Stimulated activated CD4-positive, alpha-beta T cell treated with anti-CD3 and anti-CD28 coated beads, Interleukin-12 subunit alpha, Interleukin-12 subunit beta, amount 100 ng/mL, for 4 hours (primary cell): ENCODE measurements around the gene TUBGCP2.
"Not testable (repeated sequence)": the region's sequence is repeated elsewhere in the genome, so short reads cannot be mapped to it uniquely, and the experiment has no call there.

Experiments used
- DNase-seq: peaks from one replicate; pipeline ENCODE4 v3.0.0-alpha.2; 2020

TUBGCP2 gene

GRCh38 chr10:133277277-133277992, 31.2 kb downstream of the TUBGCP2 start:
- no peak for DNase-seq

GRCh38 chr10:133276435-133277201, 32.1 kb downstream of the TUBGCP2 start, which contains the start of gene ADAM8:
Gene ADAM8, minus strand, starts transcription at chr10:133276868. Its CDS starts 51 bp downstream, at chr10:133276817.
- DNase-seq = peak; percentile 70

- DNase-seq = no peak
Measured at GRCh38 chr10:133276100-133276434, 32.6 kb downstream of the TUBGCP2 start.

DNA sequence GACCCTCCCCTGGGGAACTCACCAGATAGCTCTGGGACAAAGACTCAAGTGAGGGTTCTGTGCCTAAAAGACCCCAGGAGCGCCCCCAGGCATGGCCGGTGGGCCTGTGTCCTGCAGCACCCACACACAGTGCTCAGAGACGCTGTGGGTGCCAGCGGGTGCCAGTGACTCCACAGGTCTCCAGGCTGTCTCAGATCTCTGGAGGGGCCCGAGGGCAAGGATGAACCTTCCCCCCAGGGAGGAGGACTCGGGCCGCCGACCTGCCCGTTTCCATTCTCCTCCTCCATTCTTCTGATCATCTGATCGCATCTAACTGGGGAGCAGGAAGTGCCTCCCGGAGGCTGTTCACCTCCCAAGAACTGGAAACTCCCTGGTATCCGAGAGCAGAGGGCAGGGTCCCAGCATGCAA, 33.0 kb downstream of the TUBGCP2 start:
- peak; percentile 38 for DNase-seq

GRCh38 chr10:133274751-133275683, 33.7 kb downstream of the TUBGCP2 start:
- peak; percentile 77 for DNase-seq

- DNase-seq = no peak
Measured at GRCh38 chr10:133273534-133274143, 35.0 kb downstream of the TUBGCP2 start.

DNA sequence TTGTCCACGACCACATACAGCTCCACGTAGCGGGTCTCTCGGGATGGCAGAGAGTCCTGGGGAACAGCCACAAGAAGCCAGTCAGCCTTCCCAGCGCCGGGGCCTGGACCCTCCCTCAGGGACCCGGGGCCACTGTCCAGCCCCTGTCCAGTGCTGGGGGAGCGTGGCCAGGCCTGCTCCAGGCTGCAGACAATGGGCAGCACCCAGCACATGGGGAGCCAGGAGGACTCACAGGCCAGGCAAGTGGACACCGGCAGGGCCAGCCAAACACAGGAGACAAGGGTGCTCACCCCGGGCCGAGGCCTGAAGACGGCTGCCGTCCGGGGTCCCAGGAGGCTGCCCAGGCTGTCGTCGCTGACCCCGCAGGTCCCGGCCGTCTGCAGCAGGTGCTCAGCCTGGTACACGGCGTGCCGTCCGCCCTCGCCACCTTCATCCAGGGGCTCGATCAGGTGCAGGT, 35.7 kb downstream of the TUBGCP2 start:
- no peak for DNase-seq

GRCh38 chr10:133272301-133272963, 36.2 kb downstream of the TUBGCP2 start:
- DNase-seq = no peak

DNA sequence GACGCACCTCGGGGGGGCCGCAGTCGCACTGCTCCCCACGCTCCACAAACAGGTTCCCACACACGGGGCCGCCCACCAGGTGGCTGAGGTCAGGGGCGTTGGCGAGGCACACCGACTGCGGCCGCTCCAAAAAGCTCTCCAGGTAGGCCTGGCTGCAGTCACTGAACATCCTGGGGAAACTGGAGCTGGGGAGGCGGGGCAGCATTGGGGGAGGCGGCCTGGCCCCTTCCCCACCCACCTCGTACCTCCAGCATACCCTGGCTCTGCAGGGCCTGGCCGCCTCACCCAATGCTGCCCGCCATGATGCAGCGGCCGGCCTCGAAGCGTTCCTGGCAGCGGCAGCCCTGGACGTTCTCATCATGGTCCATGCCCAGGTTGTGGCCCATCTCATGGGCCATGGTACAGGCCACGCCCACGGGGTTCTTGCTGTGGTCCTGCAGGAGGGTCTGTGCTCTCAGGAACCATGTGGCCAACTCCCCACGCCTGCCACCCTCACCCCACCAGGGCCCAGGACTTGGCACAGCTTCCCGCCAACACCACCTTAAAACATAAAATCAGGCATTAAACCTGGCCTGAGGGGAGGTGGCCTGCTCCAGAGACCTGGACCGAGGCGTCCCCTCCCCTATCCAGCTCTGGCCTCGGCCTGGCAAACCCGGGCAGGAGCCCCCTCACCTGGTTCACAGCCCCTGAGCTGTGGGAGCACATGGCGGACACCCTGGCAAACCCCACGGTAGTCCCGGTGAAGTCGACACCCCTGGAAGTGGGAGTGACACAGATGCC, 37.0 kb downstream of the TUBGCP2 start:
- DNase-seq = no peak

DNA sequence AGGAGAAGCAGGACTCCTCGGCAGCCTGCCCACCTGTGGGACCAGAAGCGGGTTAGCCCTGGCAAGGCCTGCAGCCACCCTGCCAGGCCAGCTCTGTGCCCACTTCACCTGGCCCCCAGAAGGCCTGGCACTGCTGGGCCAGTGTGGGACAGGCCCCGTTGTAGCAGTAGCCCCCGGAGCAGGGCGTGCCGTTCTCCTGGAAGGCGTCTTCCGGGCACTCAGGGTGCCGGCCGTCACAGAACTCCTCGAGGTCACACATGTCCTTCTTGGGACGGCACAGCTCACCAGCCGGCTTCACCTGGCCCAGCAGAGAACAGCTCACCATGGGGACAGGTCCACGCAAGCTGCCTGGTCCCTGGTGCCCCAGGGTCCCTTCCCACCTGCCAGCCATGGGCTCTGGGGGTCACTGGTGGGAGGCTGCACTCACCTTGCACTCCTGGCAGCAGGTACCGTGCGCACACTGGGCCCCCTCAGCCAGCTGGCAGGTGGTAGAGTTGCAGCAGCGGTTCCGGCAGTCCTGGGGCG, 37.8 kb downstream of the TUBGCP2 start:
- no peak for DNase-seq

DNA sequence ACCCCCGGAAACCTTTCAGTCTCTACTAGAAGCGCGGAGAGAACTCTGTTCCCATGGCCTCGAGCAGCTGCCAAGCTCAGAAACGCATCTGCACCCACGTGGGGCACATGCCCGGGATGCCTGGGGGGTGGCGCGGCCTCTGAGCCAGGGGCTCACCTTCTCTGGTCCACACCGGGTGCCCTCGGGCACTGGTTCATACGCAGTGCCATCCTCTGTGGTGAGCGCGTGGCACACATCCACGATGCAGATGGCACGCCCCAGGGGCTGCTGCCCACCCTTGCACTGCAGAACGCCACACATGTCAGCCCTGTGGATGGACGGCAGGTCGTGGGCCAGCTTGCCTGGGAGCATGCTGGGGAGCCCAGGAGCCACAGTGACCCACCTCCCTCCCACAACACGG, 38.5 kb downstream of the TUBGCP2 start:
- no peak for DNase-seq

DNA sequence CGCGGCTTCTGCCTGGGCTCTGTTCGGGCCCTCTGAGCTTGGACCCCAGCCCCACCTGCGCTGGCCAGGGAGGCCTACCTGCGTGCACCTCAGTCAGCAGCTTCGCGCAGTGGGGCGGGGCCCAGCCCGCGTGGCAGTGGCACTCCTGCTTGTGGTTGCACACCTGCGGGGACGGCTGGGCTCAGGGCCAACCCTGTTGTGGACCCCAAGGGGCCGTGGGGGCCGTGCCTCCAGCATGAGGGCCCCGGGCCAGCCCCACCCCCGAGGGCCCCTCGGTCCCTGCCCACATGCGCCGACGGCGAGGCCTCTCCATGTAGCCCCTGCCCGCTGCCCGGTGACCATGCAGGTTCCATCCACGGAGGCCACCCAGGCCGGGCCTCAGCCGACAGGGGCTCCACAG, 39.3 kb downstream of the TUBGCP2 start:
- no peak for DNase-seq

- DNase-seq = no peak
Measured at GRCh38 chr10:133268532-133268931, 40.1 kb downstream of the TUBGCP2 start.

DNA sequence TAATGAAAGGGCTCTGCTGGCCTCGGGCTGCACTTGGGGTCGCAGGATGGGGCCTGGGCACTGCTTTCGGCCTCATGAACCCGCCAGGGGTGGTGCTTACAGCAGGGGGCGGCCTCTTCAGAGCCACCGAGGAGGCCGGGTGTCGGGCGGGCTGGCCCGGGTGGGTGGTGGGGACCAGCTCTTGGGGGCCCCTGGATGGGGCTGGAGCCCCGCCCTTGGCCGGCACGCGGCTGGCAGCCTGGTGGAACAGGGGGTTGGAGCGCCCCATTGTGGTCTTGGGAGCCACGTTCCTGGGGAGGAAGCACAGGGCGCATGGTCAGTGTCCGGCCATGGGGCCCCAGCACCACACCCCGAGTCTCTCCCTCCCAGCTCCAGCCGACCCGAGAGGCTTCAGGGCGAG, 40.8 kb downstream of the TUBGCP2 start:
- DNase-seq = no peak

DNA sequence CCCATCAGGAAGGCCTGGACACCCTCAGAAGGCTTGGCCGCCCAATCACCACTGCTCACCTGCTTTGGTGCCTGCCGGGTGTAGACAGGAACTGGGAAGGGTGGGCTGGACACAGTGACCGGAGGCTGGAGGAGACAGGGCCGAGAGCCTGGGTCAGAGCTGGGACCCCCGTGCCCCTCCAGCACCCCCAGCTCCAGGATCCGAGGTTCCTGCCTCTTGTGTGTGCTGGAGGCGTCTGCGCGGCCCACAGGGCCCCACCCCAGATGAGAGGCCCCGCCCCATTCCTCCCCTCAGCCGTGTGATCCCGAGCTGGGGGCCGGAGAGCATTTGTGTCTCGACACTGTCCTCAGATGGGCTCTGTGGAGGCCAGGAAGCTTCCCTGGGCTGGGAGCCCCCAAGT, 41.4 kb downstream of the TUBGCP2 start:
- no peak for DNase-seq

- no peak for DNase-seq
Measured at GRCh38 chr10:133266056-133266795, 42.4 kb downstream of the TUBGCP2 start.

- DNase-seq = not testable (repeated sequence)
Measured at GRCh38 chr10:133265052-133265451, 43.6 kb downstream of the TUBGCP2 start.

DNA sequence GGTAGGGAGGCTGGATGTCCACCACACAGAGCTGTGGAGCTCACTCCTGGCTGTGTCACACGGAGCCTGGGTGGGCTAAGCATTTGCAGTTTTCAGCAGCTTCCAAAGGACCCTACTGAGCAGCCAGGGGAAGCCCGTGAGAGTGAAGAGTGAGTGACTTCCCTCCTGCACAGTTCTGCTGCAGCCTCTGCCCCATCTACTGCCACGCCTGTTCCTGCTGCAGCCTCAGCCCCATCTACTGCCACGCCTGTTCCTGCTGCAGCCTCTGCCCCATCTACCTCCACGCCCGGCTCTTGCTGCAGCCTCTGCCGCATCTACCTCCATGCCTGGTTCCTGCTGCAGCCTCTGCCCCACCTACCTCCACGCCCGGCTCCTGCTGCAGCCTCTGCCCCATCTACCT, 44.2 kb downstream of the TUBGCP2 start:
- no peak for DNase-seq

DNA sequence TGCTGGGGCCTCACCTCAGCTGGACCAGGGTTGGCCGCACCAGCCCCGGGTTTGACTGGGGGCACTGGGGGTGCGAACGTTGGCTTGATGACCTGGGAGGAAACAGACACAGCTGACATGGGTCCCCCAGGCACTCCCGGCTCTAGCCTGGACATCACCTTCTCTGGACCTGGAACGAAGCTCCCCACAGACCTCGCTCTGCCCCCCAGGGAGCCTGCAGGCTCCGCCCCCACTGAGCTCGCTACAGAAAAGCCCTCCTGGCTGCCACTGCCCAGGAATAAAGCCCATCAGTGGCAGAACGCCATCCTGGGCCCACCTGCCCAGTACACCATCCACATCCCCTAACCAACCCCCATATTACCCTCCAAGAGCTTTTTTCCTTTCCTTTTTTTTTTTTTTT, 45.0 kb downstream of the TUBGCP2 start:
- no peak for DNase-seq

DNA sequence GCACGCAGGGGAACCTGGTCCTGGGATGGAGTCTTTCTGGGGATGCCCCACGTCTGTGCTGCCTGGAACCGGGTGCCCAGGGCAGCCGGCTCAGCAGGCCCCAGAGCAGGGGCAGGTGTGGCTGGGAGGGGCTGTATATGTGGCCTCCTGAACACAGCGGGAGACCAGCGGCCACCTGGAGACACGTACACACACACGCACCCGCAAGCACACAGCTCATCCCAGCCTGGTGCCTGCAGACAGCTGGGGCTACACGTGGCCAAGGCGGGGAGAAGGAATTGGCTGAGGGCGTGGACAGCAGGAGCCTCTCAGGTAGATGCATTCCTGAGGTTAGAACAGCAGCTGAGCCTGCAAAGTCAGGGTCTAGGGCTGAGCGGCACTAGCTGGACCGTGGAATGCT, 46.0 kb downstream of the TUBGCP2 start:
- DNase-seq = no peak
